Smooth muscle cell (in vitro differentiated cells): Measurements from ENCODE around the gene LRP2. TPM values are rescaled to one million over a fixed set of nuclear protein-coding genes. Genes with fewer than 3 reads are reported as not detected.

Experiments
- DNase-seq: peaks from one replicate; lab custom pipeline; 2025; ENCODE audit not compliant: unreplicated experiment; lab: John Stamatoyannopoulos, UW
- H2AFZ ChIP-seq: fragments of 200-600 bp; sonication (generic); 2 replicates; pipeline ENCODE4 v1.6.0; 2016; ENCODE audit warnings: antibody characterized with exemption, low read depth, mild to moderate bottlenecking
- H3F3A ChIP-seq: fragments of 200-600 bp; sonication (generic); 2 replicates; pipeline ENCODE4 v1.6.0; 2017; ENCODE audit warnings: antibody characterized with exemption, low read depth
- H3K27ac ChIP-seq: fragments of 200-600 bp; sonication (generic); 2 replicates; pipeline ENCODE4 v1.5.1; 2016; ENCODE audit warnings: low read depth, mild to moderate bottlenecking
- H3K27me3 ChIP-seq: fragments of 200-600 bp; sonication (generic); 2 replicates; pipeline ENCODE4 v1.6.1; 2016; ENCODE audit warnings: low read depth, mild to moderate bottlenecking
- H3K36me3 ChIP-seq: fragments of 200-600 bp; sonication (generic); 2 replicates; pipeline ENCODE4 v1.5.1; 2016; ENCODE audit warnings: low read depth
- H3K4me1 ChIP-seq: fragments of 200-600 bp; sonication (generic); 2 replicates; pipeline ENCODE4 v1.5.1; 2016; ENCODE audit warnings: low read depth
- H3K4me2 ChIP-seq: fragments of 200-600 bp; sonication (generic); 2 replicates; pipeline ENCODE4 v1.6.0; 2016; ENCODE audit warnings: mild to moderate bottlenecking
- H3K4me3 ChIP-seq: fragments of 200-600 bp; sonication (generic); 2 replicates; pipeline ENCODE4 v1.5.1; 2016; ENCODE audit warnings: mild to moderate bottlenecking
- H3K79me2 ChIP-seq: fragments of 200-600 bp; sonication (generic); 2 replicates; pipeline ENCODE4 v1.6.0; 2016; ENCODE audit warnings: low read depth, mild to moderate bottlenecking
- H3K9ac ChIP-seq: fragments of 200-600 bp; sonication (generic); 2 replicates; pipeline ENCODE4 v1.6.0; 2016; ENCODE audit warnings: low read depth
- H3K9me3 ChIP-seq: fragments of 200-600 bp; sonication (generic); replicated peaks from 2 replicates; pipeline ENCODE4 v1.5.1; 2016; ENCODE audit warnings: low read depth
- H4K20me1 ChIP-seq: fragments of 200-600 bp; sonication (generic); 2 replicates; pipeline ENCODE4 v1.6.0; 2016; ENCODE audit warnings: low read depth
- WGBS: methylation state at CpG from one replicate; pipeline ENCODE4 v1.1.7; 2016; ENCODE audit warnings: low lambda C conversion rate; 5-methylcytosine and 5-hydroxymethylcytosine counted together
- polyA plus RNA-seq: library from polyadenylated mRNA; unstranded; fragments of >200 nt; fragmentation: Nextera tagmentation; extraction: Ambion mirVana; gene quantifications from 2 replicates; pipeline ENCODE4 v1.2.1, GENCODE V29; 2016
- total RNA-seq: library from RNA; depleted of rRNA; stranded (reverse); fragments of >200 nt; gene quantifications from 2 replicates; pipeline ENCODE4 v1.2.3, GENCODE V29; 2014
- TF ChIP-seq, protein P1 (sequence below): fragments of 200-600 bp; sonication (generic); IDR thresholded peaks from 2 replicates; pipeline ENCODE4 v1.5.1; 2017; ENCODE audit warnings: borderline replicate concordance, mild to moderate bottlenecking, antibody characterized with exemption; ENCODE audit not compliant: insufficient read depth, poor library complexity, severe bottlenecking

Gene LRP2
- total and polyA plus RNA-seq, 2 experiments from 2014 or later: 2.7 TPM; not detected in 1

DNA sequence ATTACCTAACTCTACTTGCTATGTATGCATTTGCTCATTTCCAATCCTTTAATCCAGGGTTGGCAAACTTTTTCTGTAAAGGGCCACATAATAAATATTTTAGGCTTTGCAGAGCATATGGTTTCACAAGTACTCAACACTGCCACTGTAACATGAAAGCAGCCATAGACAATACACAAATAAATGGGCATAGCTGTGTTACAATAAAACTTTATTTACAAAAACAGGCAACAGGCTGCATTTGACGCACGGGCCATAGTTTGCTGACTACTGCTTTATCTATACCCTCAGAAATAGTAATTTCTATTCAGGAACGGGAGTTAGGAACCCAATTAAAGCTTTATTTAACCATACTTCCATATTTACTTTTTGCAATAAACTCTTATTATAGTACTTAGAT is 154.3 kb downstream of the LRP2 start:
- DNase-seq: no peak
- Histone ChIP-seq H3K27me3 (peaks cover 8% of the 10 kb centered on the region), H3F3A (no peaks in the 10 kb centered on the region), H3K9ac (no peak overlapping the region), H4K20me1 (no peaks in the 10 kb centered on the region), H3K79me2 (no peaks in the 10 kb centered on the region), H3K36me3 (no peaks in the 10 kb centered on the region), H2AFZ (no peak overlapping the region), H3K9me3 (no peaks in the 10 kb centered on the region), H3K4me2 (no peak overlapping the region), H3K4me3 (no peak overlapping the region), H3K4me1 (no peaks in the 10 kb centered on the region), H3K27ac (no peak overlapping the region)
- TF ChIP-seq, protein P1, sequence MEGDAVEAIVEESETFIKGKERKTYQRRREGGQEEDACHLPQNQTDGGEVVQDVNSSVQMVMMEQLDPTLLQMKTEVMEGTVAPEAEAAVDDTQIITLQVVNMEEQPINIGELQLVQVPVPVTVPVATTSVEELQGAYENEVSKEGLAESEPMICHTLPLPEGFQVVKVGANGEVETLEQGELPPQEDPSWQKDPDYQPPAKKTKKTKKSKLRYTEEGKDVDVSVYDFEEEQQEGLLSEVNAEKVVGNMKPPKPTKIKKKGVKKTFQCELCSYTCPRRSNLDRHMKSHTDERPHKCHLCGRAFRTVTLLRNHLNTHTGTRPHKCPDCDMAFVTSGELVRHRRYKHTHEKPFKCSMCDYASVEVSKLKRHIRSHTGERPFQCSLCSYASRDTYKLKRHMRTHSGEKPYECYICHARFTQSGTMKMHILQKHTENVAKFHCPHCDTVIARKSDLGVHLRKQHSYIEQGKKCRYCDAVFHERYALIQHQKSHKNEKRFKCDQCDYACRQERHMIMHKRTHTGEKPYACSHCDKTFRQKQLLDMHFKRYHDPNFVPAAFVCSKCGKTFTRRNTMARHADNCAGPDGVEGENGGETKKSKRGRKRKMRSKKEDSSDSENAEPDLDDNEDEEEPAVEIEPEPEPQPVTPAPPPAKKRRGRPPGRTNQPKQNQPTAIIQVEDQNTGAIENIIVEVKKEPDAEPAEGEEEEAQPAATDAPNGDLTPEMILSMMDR: no peak
- WGBS: 97% methylated on average over 3 of the region's 3 CpGs

DNA sequence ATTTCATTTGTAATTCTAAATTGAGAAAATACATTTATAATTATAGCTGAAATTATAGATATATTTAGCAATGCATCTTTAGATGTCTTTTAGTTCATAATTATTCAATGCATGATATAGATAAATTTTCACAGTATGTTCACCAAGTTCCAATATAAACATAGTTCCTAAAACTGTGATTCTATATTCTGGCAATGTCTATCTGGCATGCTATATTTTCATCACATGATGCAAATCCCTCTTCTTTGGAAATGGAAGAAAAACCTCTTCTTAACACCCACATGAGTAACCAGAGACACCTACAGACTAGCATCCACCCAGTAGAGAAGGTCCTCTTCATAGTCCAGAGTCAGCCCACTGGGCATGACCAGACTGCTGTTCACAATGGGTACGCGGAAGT is 157.2 kb downstream of the LRP2 start:
- H3K27me3 ChIP-seq: no peaks in the 10 kb centered on the region
- no peaks in the 10 kb centered on the region for H3K9me3 ChIP-seq
- H4K20me1 ChIP-seq: no peaks in the 10 kb centered on the region
- no peak overlapping the region for H2AFZ ChIP-seq
- no peaks in the 10 kb centered on the region for H3F3A ChIP-seq
- H3K4me3 ChIP-seq: no peak overlapping the region
- TF ChIP-seq, protein P1: no peak
- WGBS: 94% methylated on average over 2 of the region's 2 CpGs
- H3K36me3 ChIP-seq: no peaks in the 10 kb centered on the region
- H3K79me2 ChIP-seq: no peaks in the 10 kb centered on the region
- H3K4me2 ChIP-seq: no peak overlapping the region
- H3K4me1 ChIP-seq: no peaks in the 10 kb centered on the region
- no peak for DNase-seq
- H3K9ac ChIP-seq: no peak overlapping the region
- H3K27ac ChIP-seq: no peak overlapping the region

DNA sequence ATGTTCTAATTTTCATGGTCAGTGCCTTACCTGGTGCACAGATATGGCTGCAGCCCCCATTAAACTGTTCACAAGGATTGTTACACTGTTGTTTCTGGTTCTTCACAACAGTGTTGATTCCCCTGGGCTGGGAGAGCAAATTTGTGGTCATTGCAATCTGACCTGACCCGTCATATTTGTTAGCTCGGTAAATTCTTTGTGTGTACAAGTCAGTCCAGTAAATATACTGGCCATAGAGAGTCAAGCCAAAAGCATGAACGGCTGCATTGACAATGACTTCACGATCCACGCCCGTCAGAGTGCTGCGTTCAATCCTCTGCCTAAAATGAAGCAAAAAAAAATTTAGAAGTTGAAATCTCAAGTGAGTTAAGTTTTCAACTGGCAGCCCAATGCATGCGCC is 158.4 kb downstream of the LRP2 start:
- Histone ChIP-seq H3K4me1 (no peaks in the 10 kb centered on the region), H3K27ac (no peak overlapping the region), H3K36me3 (no peaks in the 10 kb centered on the region), H4K20me1 (no peaks in the 10 kb centered on the region), H3K9ac (no peak overlapping the region), H3K9me3 (no peaks in the 10 kb centered on the region), H2AFZ (no peak overlapping the region), H3K79me2 (no peaks in the 10 kb centered on the region), H3F3A (no peaks in the 10 kb centered on the region), H3K4me2 (no peak overlapping the region), H3K4me3 (no peak overlapping the region), H3K27me3 (no peaks in the 10 kb centered on the region)
- 97% methylated on average over 8 of the region's 8 CpGs for WGBS
- DNase-seq: no peak
- TF ChIP-seq, protein P1: no peak

DNA sequence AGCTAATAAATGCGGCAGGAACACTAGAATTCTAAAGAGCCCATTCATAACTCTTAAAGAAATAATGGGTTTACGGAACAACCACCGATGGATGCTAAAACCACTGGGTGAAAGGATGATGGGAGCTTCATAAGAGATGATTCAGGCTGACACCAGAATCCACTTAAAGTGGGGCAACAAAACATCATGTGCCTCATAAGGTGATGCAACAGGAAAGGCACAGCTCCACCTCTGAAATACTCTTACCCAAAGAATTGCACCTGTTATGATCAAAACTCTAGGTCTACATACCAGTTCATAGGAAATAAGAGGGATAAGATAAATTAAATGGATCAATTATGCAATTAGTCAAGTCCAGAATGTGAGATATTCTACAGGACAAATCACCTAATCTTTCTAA is 161.6 kb downstream of the LRP2 start:
- no peak overlapping the region for H2AFZ ChIP-seq
- H3K4me2 ChIP-seq: no peak overlapping the region
- DNase-seq: no peak
- no peaks in the 10 kb centered on the region for H3K4me1 ChIP-seq
- H3K9ac ChIP-seq: no peak overlapping the region
- H3K9me3 ChIP-seq: no peaks in the 10 kb centered on the region
- H4K20me1 ChIP-seq: no peaks in the 10 kb centered on the region
- H3F3A ChIP-seq: no peaks in the 10 kb centered on the region
- H3K79me2 ChIP-seq: no peaks in the 10 kb centered on the region
- TF ChIP-seq, protein P1: no peak
- 92% methylated on average over 3 of the region's 3 CpGs for WGBS
- no peak overlapping the region for H3K4me3 ChIP-seq
- H3K27ac ChIP-seq: no peak overlapping the region
- no peaks in the 10 kb centered on the region for H3K36me3 ChIP-seq
- H3K27me3 ChIP-seq: no peaks in the 10 kb centered on the region
